HepG2 (cell line): ENCODE measurements around the gene KLB. TPM values are rescaled to one million over a fixed set of nuclear protein-coding genes. Genes with fewer than 3 reads are reported as not detected.

ENCODE experiments used
- ATAC-seq: fragments of 200-7000 bp; cut with Tn5 transposase; 3 replicates; pipeline ENCODE4 v1.9.1; 2020; ENCODE audit warnings: mild to moderate bottlenecking, moderate library complexity
- BruUV-seq: library from RNA; stranded (reverse); fragments of 400-500 nt; replicated peaks from 2 replicates; lab custom pipeline; 2021; lab: Mats Ljungman, UMichigan
- CTCF ChIA-PET: fragments of 300-600 bp; formaldehyde crosslinking; extraction: SDS; loops from one replicate; lab custom pipeline; 2021; ENCODE audit warnings: low total read pairs, inconsistent platforms, low intra/inter-chr PET ratio; lab: Yijun Ruan, JAX
- POLR2A ChIA-PET: fragments of 350-600 bp; sonication (Branson Sonifier 250); formaldehyde crosslinking; loops from one replicate; lab custom pipeline; 2020; ENCODE audit warnings: antibody characterized with exemption, inconsistent platforms; lab: Yijun Ruan, JAX
- DNase-seq: peaks from one replicate; pipeline ENCODE4 v3.0.0-alpha.2; 2015; ENCODE audit warnings: low spot score
- FAIRE-seq: peaks from 3 replicates; lab custom pipeline; 2011; peaks lifted over from hg19 to GRCh38; lab: Jason Lieb, UNC
- H2AFZ ChIP-seq: one replicate; pipeline ENCODE4 v1.6.1; 2011; ENCODE audit warnings: low read length, inconsistent platforms
- H3K27ac ChIP-seq: fragments of 300-600 bp; 3 replicates; pipeline ENCODE4 v1.8.0; 2011; ENCODE audit warnings: mixed run types, mild to moderate bottlenecking, mixed read lengths, low read length, inconsistent platforms; ENCODE audit not compliant: insufficient read depth; ENCODE audit errors: extremely low read length
- H3K27me3 ChIP-seq, 2 experiments: fragments of 200-600 bp in 1 of 2; 2 replicates in 1 of 2; 3 replicates in 1 of 2; pipeline versions ENCODE4 v1.6.0 to v1.8.0; 2011; ENCODE audit warnings: low read length in 2 of 2, mild to moderate bottlenecking in 2 of 2, moderate library complexity in 2 of 2, inconsistent platforms in 1 of 2; ENCODE audit not compliant: insufficient read depth in 2 of 2, control insufficient read depth in 1 of 2
- H3K36me3 ChIP-seq, 2 experiments: fragments of 200-600 bp in 1 of 2; replicated peaks in 1 of 2; 2 replicates in 1 of 2; 3 replicates in 1 of 2; pipeline versions ENCODE4 v1.5.1 to v1.8.0; 2011; ENCODE audit warnings: low read length in 2 of 2, inconsistent platforms in 1 of 2; ENCODE audit not compliant: insufficient read depth in 2 of 2, control insufficient read depth in 1 of 2
- H3K4me1 ChIP-seq: 2 replicates; pipeline ENCODE4 v1.5.1; 2012; ENCODE audit warnings: low read length, inconsistent platforms; ENCODE audit not compliant: insufficient read depth
- H3K4me2 ChIP-seq: 2 replicates; pipeline ENCODE4 v1.6.0; 2011; ENCODE audit warnings: low read depth, low read length, inconsistent platforms
- H3K4me3 ChIP-seq, 3 experiments: fragments of 200-600 bp in 1 of 3; sonication (generic), shearing (Covaris generic) in 1 of 3; replicated peaks in 1 of 3; 2 replicates each; pipeline ENCODE4 v1.5.1; 2011 to 2016; ENCODE audit warnings: low read length in 3 of 3, inconsistent platforms in 2 of 3, low read depth in 2 of 3, mild to moderate bottlenecking in 2 of 3, control low read depth in 1 of 3, mixed read lengths in 1 of 3; ENCODE audit not compliant: insufficient read depth in 1 of 3
- H3K79me2 ChIP-seq: one replicate; pipeline ENCODE4 v1.6.1; 2011; ENCODE audit warnings: low read length, inconsistent platforms; ENCODE audit not compliant: insufficient read depth
- H3K9ac ChIP-seq: 2 replicates; pipeline ENCODE4 v1.6.0; 2011; ENCODE audit warnings: mild to moderate bottlenecking, low read depth, low read length, inconsistent platforms; ENCODE audit not compliant: insufficient read depth
- H3K9me3 ChIP-seq: 2 replicates; pipeline ENCODE4 v1.5.1; 2012; ENCODE audit warnings: mild to moderate bottlenecking, low read length
- H4K20me1 ChIP-seq: 2 replicates; pipeline ENCODE4 v1.6.0; 2011; ENCODE audit warnings: inconsistent platforms, mild to moderate bottlenecking, low read length, moderate library complexity; ENCODE audit not compliant: insufficient read depth
- AGO2 ChIP-seq: fragments of 200-400 bp; formaldehyde crosslinking; optimal IDR thresholded peaks from 2 replicates; pipeline ENCODE3; 2017; ENCODE audit warnings: mild to moderate bottlenecking, low read depth, low read length, moderate library complexity
- BRD4 ChIP-seq: sonication (generic); formaldehyde crosslinking; IDR thresholded peaks from 2 replicates; pipeline ENCODE4 v1.4.0; 2020; ENCODE audit warnings: missing genetic modification reagents
- CEBPB ChIP-seq: IDR thresholded peaks from 2 replicates; pipeline ENCODE4 v1.6.1; 2011; ENCODE audit warnings: low read depth, low read length, improper control_type of control experiment, borderline replicate concordance
- CEBPG ChIP-seq: IDR thresholded peaks from 2 replicates; pipeline ENCODE4 v1.6.1; 2016
- FOXK2 ChIP-seq: fragments of 450-650 bp; IDR thresholded peaks from 2 replicates; pipeline ENCODE4 v1.6.1; 2016
- KDM2A ChIP-seq: sonication (generic); formaldehyde crosslinking; IDR thresholded peaks from 2 replicates; pipeline ENCODE4 v1.4.0; 2020; ENCODE audit warnings: low read depth, missing genetic modification reagents, borderline replicate concordance
- PAF1 ChIP-seq: IDR thresholded peaks from 2 replicates; pipeline ENCODE4 v1.6.1; 2016; ENCODE audit warnings: missing genetic modification reagents, missing compliant biosample characterization
- RBM22 ChIP-seq: fragments of 200-400 bp; formaldehyde crosslinking; optimal IDR thresholded peaks from 2 replicates; pipeline ENCODE3; 2017; ENCODE audit warnings: mild to moderate bottlenecking, low read length, moderate library complexity
- SMAD3 ChIP-seq: sonication (generic); formaldehyde crosslinking; IDR thresholded peaks from 2 replicates; pipeline ENCODE4 v1.4.0; 2020; ENCODE audit warnings: missing genetic modification reagents
- SRSF4 ChIP-seq: fragments of 200-400 bp; formaldehyde crosslinking; IDR thresholded peaks from one replicate; pipeline ENCODE4 v1.6.1; 2018; ENCODE audit warnings: mild to moderate bottlenecking, low read depth, low read length, moderate library complexity; ENCODE audit not compliant: poor library complexity, severe bottlenecking
- ZC3H4 ChIP-seq: sonication (generic); formaldehyde crosslinking; IDR thresholded peaks from 2 replicates; pipeline ENCODE4 v1.4.0; 2020; ENCODE audit warnings: missing genetic modification reagents, borderline replicate concordance
- ZFP36L1 ChIP-seq: sonication (generic); formaldehyde crosslinking; IDR thresholded peaks from 2 replicates; pipeline ENCODE4 v1.8.0; 2022; ENCODE audit warnings: mild to moderate bottlenecking, missing genetic modification reagents, moderate library complexity
- ZNF282 ChIP-seq: fragments of 450-650 bp; IDR thresholded peaks from 2 replicates; pipeline ENCODE4 v1.6.1; 2018; ENCODE audit not compliant: partially characterized antibody
- WGBS: methylation state at CpG from one replicate; pipeline ENCODE4 v1.1.6; 2017; ENCODE audit warnings: low lambda C conversion rate; 5-methylcytosine and 5-hydroxymethylcytosine counted together
- in situ Hi-C: cut with HindIII; loops from 2 replicates; pipeline ENCODE4 v1.10.0; 2017; ENCODE audit warnings: low pct_unique_long_range_greater_than_20kb; ENCODE audit not compliant: extremely low pct_ligation_motif_present
- intact Hi-C: fragments of 100-400 bp; cut with micrococcal nuclease; formaldehyde crosslinking; loops from one replicate; pipeline ENCODE4 v1.10.0; 2022; ENCODE audit not compliant: unreplicated experiment
- polyA plus RNA-seq, 8 experiments: library from polyadenylated mRNA; depleted of rRNA in 3 of 8; stranded (reverse) in 7 of 8; unstranded in 1 of 8; fragments of >200 nt; fragmentation: Illumina TruSeq in 4 of 8; extraction: Trizol in 4 of 8; gene quantifications; 2 replicates each; pipeline versions ENCODE4 v1.2.1 to v1.2.3, GENCODE V29; 2011 to 2016; ENCODE audit warnings: low read depth in 4 of 8, missing spikeins in 1 of 8, mixed read lengths in 1 of 8; ENCODE audit not compliant: insufficient read depth in 1 of 8
- total RNA-seq, 5 experiments: library from RNA; depleted of rRNA; stranded (reverse); fragments of >200 nt; fragmentation: Illumina TruSeq; extraction: Trizol; gene quantifications; 2 replicates each; pipeline ENCODE4 v1.2.3, GENCODE V29; 2016; ENCODE audit warnings: low read depth in 1 of 5
- TF ChIP-seq, protein P1 (sequence below): sonication (generic); formaldehyde crosslinking; IDR thresholded peaks from 2 replicates; pipeline ENCODE4 v1.4.0; 2020; ENCODE audit warnings: missing genetic modification reagents

KLB gene
- total and polyA plus RNA-seq, 2 of the 13 experiments (the other 11 are each of a cell fraction or from before 2014, with no cell fraction given) = 25.3 to 82.0 TPM

GRCh38 chr4:39495446-39496213 lies 88.9 kb downstream of the KLB start:
- WGBS = 58% methylated on average over 4 of the region's 4 CpGs
- POLR2A ChIA-PET = interaction anchor here (0.9 to 1.0 kb wide), 2 partner anchors 28 to 32 kb away, joined by 3 to 6 read pairs; partner anchors contain the start of gene UGDH
- TF ChIP-seq RBM22 (peak; percentile 66), AGO2 (peak; percentile 24)
- TF ChIP-seq, protein P1, sequence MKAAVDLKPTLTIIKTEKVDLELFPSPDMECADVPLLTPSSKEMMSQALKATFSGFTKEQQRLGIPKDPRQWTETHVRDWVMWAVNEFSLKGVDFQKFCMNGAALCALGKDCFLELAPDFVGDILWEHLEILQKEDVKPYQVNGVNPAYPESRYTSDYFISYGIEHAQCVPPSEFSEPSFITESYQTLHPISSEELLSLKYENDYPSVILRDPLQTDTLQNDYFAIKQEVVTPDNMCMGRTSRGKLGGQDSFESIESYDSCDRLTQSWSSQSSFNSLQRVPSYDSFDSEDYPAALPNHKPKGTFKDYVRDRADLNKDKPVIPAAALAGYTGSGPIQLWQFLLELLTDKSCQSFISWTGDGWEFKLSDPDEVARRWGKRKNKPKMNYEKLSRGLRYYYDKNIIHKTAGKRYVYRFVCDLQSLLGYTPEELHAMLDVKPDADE (CRISPR knock-in tag) = no peak
- no peak overlapping the region for H3K27ac ChIP-seq
- ATAC-seq (peak; percentile 56), DNase-seq (no peak), FAIRE-seq (no peak)
- H3K9me3 ChIP-seq = no peaks in the 10 kb centered on the region
- no peak overlapping the region for H3K9ac ChIP-seq
- H2AFZ ChIP-seq = no peak overlapping the region
- peaks cover 0 to 17% of the 10 kb centered on the region in 2 experiments; a peak in 3 of 5 replicates for H3K36me3 ChIP-seq
- no peaks in the 10 kb centered on the region for H4K20me1 ChIP-seq
- no peaks in the 10 kb centered on the region for H3K27me3 ChIP-seq
- no peak overlapping the region for H3K4me3 ChIP-seq
- no peaks in the 10 kb centered on the region for H3K79me2 ChIP-seq
- no peak overlapping the region for H3K4me2 ChIP-seq
- intact Hi-C loops (no loop called here), in situ Hi-C loops (no loop called here)
- CTCF ChIA-PET = no interaction called here
- no TSS peak for BruUV-seq
- H3K4me1 ChIP-seq = peaks cover 13% of the 10 kb centered on the region

GRCh38 chr4:39497909-39498726 lies 91.4 kb downstream of the KLB start:
- no peak overlapping the region for H3K9ac ChIP-seq
- intact Hi-C loops (no loop called here), in situ Hi-C loops (no loop called here)
- FAIRE-seq (no peak), ATAC-seq (no peak), DNase-seq (no peak)
- H3K27ac ChIP-seq = no peak overlapping the region
- ChIA-PET CTCF (no interaction called here), POLR2A (interaction anchor here (1.1 to 2.1 kb wide), 2 partner anchors 29 to 60 kb away, joined by 3 to 9 read pairs; partner anchors contain the start of gene UGDH)
- H3K4me1 ChIP-seq = peaks cover 10% of the 10 kb centered on the region; the same call in 1 of the 2 replicates
- no peaks in the 10 kb centered on the region for H3K27me3 ChIP-seq
- no peak overlapping the region for H2AFZ ChIP-seq
- BruUV-seq = no TSS peak
- no peak overlapping the region for H3K4me2 ChIP-seq
- H3K79me2 ChIP-seq = no peaks in the 10 kb centered on the region
- WGBS = 88% methylated on average over 1 of the region's 1 CpG
- peaks cover 5 to 36% of the 10 kb centered on the region in 2 experiments; a peak in 4 of 5 replicates for H3K36me3 ChIP-seq
- H4K20me1 ChIP-seq = no peaks in the 10 kb centered on the region
- no peaks in the 10 kb centered on the region for H3K9me3 ChIP-seq
- H3K4me3 ChIP-seq = no peak overlapping the region
- TF ChIP-seq SMAD3 (CRISPR knock-in tag) (0 out of 2 replicates have a peak, but pooled peaks have one; percentile 29), CEBPB (peak; percentile 32; the same call in 1 of the 2 replicates), ZC3H4 (CRISPR knock-in tag) (peak; percentile 69), CEBPG (0 out of 2 replicates have a peak, but pooled peaks have one; percentile 24), PAF1 (CRISPR knock-in tag) (peak; percentile 84), FOXK2 (no peak), ZNF282 (no peak), SRSF4 (peak; percentile 93), ZFP36L1 (CRISPR knock-in tag) (peak; percentile 68; the same call in 1 of the 2 replicates), RBM22 (peak; percentile 100), AGO2 (peak; percentile 85), BRD4 (CRISPR knock-in tag) (no peak), KDM2A (CRISPR knock-in tag) (peak; percentile 52; the same call in 1 of the 2 replicates)
